Measurements from ENCODE around the gene AASDH.

- TF ChIP-seq EZH2phosphoT487 (IDR thresholded peaks at IDR 0.05; ENCODE audit: borderline replicate concordance, low read depth, low read length) = no peak
- no peak for TF ChIP-seq CTCF (conservative IDR thresholded peaks at IDR 0.05; ENCODE audit: low read length)
These were observed 11.8 kb downstream of the AASDH start for GRCh38 chr4:56375458-56375857.

Data from OCI-LY7 (cell line).